Hippocampal formation (tissue), 2 donors: Measurements from ENCODE around the gene CCDC12.

ENCODE experiments used
- DNase-seq, 2 donors: peaks; one replicate each; lab custom pipeline; 2025; lab: John Stamatoyannopoulos, UW

The CCDC12 gene

DNA sequence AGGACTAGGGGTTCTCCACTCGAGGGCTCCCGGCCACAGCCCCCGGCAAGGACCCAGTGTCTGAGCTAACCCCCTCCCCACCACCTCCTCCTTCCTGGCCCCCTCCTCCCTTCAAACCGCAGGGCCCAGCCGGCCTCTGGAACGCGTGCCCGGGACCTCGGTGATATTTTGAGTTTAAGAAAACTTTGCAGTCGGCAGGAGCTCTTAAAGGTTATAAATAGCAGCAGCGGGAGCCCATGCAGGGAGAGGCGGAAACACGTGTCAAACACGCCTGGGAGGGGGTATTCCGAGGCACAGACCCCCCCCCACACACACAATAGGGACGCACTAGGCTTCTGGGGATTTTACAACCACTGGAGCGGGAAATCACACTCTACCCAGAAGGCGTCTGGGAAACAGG is 102.1 kb downstream of the CCDC12 start:
- DNase-seq = no peak

DNA sequence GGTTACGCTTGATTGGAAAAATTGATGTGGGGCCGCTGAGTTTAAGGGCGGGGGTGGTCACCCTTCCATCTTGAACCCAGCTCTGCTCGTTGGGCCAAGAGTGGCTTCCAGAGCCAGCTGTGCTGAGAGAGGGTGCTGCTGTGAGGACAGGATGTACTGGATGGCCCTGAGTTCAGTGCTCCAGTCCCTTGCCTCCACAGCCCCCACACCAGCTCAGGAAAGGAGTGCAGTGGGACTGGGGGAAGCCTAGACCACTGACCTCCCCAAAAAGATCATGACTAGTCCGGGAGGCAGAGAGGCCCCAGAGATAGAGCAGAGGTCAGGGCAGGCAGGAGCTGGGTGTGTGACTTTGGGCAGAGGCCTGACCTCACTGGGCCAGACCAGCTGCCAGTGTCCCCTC is 103.0 kb downstream of the CCDC12 start:
- no peak for DNase-seq
